HS-5 (cell line): ENCODE data around the gene SKIDA1.

Experiments used
- DNase-seq: peaks from one replicate; pipeline ENCODE4 v3.0.0-alpha.2; 2012; ENCODE audit warnings: low read depth

Gene SKIDA1

DNA sequence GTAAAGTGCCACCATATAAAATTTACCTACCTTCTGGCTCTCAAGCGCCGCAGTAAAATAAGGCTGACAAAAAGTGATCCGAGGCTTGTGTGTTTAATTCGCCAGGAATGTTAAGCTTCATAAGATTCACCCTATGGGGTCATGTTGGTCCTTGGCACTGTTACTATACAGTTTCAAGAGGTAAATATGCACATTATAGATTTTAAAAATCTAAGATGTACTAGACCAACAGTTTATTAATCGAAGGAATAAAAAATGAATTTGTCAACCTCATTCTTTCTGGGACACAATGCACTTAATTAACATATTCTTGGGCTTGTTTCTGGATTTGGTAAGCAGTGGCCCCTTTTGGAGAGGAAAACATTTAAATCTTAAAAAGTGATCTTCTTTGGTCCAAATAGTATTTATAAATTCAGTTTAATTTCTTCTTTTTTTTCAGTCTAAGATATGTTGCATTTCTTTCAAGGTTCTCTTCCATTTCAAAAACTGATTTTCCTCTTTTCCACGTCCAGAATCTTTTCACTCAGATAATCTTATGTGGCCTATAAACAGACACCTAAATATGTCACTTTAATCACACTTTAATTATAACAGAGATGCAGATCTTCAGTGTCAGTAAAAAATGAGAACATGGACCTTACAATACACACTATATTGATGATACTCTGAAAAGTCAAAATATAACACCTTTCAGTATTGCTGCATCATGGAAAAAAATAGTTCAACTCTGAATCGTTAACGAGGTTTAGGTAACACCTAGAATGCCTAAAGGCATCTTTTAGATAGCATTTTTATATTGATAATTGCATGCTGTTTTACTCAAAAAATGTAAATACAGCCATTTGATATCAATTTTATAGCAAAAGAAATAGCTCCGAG lies 3.8 kb upstream of the SKIDA1 start:
- no peak for DNase-seq

DNA sequence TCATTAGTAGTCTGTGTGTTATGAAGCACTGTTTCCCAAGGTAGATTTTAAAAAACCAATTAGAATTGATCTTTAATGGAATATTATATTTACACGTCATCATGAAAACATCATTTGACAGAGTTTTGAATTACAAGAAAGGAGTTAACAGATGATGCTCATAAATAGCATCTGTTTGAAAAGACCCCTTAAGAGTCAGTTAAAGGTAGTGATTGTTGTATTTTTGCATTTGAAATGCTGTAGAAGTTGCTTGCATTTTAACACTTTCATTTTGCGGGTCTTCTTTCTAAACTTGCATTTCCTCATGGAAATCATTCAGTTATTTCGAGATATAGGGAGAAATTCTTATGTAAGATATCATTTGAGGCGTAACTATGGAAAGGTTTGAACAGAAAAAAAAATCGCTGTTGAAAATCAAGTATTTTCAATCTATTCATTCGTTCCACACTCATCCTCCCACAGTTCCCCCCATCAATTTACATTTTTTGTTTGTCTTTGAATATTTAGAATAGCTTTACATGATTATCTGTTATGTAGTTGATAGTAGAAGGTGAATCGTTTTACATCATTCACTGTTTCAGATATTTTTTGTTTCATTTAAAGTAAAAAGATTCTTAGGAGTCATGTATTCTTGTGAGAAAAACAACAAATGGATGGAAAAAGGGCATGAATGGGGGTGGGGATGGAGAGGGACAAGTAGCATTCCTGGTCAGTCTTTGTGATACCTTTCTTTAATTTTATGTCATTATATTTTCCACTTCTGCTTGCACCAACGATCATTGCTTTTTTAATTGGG lies 3.0 kb upstream of the SKIDA1 start:
- DNase-seq: no peak

DNA sequence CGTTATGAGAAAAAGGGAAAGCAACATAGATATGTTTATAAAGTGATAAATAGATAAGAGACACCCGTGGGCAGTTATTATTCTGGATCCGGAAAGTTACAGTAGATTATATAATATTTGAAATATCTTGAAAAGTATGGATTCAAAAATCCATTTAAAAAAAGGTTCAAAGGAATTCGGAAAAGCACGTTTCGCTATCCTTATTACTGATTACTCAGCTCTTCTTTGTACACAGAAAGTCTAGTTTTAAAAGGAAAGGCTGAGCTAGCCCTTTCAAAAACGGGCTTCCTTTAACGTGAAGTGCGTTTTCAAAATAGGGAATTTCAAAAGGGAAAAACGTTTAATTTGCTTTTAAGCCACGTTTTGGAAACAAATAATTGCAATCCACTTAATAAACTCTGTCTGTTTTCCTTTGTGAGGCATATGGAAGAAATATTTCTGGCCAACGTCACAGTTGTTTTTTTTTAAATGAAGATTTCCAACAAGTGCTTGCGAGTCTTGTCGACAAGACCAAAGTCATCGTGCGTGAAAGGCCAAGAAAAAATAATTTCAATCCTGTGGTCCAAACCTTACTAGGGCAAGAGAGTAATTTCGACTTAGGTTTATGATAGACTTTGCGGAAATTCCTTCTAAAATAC lies 2.2 kb upstream of the SKIDA1 start:
- DNase-seq: no peak

DNA sequence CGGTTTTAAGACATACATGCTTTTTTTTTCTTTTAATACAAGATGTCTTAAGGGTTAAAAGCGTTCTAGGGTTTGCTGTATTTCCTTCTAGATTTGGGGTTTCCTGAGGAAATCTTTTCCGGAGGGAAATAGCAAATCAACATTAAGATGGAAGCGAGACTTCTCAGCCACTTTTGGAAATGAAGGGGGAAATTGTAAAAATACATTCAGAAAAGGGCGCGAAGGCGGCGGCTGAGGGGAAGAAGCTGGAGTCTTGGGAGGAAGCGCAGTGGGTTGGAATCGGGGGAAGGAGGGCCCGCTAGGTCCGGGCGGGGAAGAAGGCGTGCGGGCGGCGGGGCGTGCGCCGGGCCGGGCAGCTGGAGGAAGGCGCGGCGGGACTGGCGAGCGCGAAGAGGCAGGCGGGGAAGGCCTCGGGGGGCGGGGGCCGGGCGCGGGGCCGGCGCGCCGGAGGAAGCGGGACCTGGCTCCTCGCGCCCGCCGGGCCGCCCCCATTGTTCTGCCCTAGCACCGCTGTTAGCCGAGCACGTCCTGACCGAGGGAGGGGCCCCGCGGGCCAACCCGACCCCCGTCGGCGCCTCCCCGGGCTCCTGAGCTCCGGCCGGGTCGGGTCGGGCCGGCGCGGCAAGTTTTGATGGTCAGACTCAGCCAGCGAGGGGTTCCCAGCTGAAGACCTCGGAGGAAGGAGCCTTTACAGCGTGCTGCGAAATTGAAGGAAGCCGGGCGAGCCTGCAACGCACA lies 1.5 kb upstream of the SKIDA1 start:
- DNase-seq: no peak

DNA sequence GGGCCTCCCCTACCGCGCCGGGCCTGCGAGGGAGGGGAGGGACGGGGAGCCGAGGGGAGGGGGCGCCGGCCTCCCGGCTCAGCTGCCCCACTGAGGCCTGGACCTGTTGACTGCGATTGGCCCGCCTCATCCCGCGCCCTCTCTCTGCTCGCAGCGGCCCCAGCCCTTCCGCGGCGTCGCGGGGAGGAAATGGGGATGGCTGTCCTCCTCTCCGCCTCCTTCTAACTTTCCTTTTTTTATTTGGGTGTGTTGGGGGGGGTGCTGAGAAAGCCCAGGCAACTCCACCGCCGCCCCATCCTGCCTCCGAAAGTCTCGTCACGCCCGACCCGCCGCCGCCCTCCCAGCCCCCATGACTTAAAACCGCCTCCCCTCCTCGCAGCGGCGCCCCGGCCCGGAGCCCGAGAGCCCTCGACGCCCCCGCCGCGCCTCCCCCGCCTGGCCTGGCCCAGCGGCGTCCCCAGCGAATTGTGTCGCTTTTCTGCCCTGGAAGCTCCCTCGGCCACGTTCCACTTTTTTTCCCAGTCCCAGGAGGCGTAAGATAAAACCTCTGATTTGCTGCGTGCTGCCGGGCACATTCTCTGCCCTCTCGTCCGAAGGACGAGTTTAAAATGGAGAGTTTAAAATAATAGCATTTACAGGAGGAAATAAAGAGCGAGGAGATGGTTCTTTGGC lies 842 bp upstream of the SKIDA1 start:
- DNase-seq: no peak

DNA sequence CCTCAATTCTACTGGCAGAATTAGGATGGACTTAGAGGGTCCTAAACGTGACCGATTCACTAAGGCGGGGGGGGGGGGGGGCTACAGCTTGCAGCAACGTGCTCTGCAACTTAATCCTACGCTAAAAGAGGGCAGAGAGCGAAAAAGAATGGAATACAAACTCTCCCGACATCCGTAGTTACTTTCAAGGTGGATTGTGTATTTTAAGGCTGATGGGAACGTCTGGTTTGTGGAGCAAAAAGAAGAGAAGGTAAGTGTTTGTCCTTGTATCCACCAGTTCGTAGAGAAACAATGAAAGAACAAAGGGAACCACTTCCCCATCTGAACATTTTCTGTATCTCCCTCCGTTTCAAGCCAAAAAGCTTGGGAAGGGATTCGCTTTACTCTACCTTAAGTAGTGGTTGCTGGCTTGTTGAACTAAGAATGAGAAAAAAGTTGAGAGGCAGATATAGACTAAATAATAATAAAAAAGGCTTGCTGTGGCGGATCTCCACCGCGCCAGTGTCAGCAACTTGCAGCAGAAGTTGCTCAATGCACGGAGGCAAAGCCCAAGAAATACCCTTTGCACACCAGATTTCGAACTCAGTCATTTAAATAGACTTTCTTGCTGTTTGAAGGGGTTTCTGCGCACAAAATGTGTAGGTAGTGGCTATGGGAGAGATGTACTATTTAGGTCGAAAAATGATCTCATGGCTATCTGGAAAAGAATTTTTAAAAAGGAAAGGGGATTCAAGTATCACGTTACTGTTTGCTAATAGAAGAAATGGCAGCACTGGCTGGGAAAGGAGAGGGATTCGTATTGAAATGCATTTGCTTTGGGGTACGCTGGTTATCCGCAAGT lies 736 bp downstream of the SKIDA1 start:
- DNase-seq: no peak

DNA sequence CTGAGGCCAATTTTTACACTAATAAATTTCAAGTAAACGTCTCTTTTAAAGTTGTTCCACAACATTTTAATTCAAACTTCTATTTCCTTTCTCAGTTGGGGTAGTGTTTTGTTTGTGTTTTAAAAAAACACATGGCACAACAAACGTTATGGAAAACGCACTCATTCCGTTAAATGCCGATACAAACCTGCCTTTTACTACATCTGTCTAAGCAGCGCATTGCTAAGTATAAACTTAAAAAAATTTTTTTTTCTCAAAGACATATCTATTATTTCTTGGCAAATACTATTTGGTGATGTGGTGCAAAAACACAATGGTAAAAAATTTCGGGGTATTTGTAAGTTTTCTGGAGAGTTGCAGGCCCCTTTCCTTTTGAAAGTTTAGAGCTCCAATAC lies 1.4 kb downstream of the SKIDA1 start:
- DNase-seq: no peak

DNA sequence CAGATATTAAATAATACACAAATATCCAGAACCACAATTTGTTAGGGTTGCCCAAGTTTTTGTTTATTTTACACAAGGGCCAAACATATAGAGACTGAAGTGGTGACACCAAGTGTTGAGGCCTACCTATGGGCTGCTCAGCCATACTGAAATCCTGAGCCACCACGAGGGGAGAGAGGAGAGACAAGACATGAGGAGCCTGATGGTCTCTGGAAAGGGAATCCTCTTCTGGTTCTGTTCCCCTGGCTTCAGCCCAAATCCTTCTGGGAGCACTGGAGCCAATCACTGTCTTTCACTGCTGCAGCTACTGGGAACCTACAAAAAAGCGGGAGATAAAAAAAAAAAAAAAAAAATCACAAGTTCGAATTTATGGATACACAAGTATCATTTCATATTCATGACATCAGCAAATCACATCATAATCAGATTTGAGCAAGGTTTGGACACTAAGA lies 1.9 kb downstream of the SKIDA1 start:
- DNase-seq: no peak

DNA sequence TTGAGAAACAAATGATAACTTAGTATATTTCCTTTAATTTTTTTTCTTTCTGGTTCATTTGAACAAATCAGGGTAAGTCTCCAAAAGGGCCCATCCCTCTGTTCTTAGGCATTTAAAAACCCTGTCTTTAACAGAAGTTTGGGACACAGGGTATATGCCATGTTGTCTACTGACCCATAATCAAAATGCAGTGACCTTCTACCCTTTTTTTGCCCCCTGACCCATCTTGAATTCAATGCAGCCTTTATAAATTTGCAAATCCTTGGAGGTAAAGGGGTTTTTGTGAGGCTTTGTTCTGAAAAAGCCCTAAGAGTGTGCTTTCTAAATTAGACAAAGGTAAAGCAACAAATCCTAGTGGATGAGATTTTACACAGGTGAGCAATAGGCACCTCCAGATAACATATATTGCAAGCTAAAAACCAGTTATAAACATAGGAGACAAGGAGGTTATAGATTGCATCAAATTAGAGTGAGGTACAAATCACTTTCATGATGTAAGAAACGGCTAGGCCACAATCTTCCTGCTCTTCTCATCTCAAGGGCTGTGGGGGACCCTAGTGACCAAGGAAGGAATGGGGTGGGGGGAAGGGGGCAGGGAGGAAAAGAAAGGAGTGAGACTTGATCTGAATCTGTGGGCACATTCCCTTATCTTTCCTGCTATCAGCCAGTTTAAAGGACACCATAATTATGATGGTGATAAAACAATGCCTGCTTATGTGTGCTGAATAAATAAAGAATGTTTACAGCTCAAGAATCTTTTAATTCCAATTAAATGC lies 2.7 kb downstream of the SKIDA1 start:
- no peak for DNase-seq

DNA sequence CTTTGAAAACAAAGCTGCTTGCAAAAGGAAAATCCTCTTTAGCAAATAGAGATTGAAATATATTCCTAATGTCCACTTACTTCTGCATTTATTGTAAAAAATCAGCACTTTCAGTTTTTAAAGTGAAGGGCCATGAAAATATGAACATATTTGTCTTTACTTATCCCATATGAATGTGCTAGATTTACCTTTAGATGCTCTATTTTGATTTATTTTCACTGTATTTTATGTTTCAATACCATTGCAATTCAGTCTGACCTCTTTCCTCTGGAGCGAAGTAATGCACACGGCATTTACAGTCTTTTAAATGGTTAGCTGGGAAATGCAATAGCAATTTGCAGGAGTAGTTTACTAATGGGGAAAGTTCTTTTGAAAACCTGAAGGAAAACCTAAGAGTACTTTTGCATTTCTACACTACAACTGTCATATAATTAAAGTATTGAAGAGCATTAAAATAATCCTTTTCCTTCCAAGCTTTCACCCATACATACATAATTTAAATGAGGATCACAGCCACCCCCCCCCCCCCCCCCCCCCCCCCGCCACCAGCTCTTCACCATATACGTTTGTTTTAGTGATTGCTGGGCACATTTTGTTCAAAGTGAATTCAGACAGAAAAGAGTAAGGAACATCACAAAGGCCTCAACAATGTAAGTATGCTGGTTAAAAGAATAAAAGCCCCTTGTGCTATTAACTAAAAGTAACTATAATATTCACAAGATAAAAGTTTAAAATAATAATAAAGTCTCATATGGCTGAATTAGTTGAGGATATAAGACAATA lies 3.5 kb downstream of the SKIDA1 start:
- DNase-seq: no peak

DNA sequence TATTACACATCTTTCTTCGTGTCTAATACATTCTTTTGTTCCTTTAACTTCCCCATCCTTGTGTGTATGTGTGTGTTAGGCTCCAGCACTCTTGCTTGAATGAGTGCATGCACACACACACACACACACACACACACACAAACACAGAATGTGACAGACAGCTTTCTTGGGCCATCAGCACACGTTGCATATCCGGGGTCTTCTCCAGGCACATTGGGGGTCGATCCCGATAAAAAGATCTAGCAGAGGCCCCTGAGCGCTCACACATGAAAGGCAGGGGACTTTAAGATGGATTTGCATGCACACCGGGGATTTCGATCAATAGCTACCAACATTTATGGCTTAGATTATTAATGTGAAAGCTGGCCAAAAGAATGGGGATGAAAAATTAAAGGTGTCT lies 4.5 kb downstream of the SKIDA1 start:
- DNase-seq: no peak

DNA sequence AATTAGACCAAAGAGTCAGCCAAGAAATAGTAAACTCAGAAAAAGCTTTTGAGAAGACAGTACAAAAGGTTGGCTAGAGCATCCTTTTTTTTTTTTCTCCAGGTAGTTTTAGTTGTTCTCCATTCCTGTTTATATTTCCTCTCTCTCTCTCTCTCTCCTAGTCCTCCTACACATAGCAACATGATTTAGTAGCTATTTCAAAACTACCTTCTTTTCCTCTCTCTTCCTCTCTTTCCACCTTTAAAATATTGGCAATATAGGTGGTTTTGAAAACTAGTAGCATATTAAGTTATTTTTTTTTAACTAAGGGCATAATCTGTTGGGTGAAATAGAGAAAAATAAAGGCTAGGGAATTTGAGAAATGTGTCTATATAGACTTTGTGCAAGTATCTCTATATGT lies 5.0 kb downstream of the SKIDA1 start:
- no peak for DNase-seq

DNA sequence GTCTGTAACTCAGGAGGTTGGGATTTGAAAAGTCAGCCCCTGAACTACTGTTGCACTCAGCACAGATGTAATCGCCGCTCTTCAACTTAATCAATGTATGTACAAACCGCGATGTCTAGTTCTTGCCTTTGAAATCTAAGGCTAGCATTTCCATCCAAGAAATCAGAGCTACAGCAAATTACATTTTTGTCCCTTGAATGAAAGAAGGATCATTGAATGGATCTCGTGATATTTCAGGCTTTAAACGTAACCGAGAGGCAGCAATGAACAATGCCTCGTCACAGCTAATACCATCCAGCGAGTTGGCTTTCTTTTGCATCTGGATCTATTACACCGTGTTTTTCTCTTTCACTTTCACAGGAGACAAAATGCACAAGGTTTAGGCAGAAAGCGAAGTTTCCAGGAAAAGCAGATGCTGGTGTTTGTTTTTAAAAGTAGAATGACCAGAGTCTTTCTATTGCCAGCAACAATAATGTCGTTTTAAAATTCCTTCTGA lies 5.5 kb downstream of the SKIDA1 start:
- no peak for DNase-seq

DNA sequence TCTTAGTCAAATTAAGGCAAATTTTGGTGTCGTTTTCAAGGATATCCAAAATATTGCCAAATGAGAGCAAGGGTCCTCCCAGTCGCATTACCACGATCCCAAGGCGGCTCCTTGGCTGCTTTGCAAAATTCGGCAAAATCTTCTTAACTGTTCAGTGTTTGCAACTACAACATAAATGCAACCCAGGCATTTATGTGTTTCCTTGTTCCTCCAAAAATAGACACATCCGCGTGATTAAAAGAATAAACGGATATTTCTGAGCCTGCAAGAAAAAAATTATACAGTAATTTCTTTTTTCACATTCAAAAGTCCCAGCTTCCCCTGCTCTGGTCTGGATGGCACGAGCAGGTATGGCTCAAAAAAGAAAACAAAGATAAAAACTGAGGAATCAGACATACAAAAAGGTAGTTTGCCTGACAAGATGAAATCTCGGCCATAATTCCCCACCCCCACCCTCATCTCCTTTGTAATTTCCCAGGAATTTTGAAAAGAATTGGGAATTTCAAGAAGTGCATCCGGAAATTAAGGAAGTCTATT lies 6.0 kb downstream of the SKIDA1 start:
- no peak for DNase-seq

DNA sequence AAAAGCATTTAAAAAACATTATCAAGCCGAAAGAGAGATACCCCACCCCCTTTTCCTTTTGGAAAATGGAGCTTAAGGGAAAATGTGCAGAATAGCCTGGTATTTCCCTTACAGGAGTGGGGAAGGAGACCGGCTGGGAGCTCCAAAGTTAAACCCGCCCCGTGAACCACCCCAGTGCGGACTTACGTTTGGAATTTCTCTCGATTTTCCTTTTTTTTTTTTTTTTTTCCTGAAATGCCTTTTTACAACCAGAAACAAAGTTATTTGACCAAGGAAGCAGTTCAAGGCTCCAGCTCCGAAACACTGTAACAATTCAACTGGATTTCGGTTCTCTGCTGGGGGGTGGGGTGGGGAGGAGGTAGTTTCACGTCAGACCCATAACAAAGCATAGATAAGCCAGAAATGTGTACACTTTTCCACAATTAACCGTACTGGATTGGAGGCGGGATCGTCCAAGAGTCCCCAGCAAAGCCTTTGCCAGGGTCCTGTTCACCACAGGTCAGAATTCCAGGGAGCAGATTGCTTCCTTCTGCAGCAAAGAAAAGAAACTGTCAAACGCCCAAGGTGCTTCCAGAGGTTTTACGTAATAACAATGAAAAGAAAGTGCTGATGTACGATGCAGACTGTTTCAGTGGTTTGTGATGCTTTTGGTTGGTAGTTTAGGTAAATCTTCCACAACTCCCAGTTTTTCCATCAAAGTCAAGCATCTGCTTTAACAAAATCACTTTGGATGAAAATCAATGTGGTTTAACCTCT lies 6.7 kb downstream of the SKIDA1 start:
- no peak for DNase-seq

DNA sequence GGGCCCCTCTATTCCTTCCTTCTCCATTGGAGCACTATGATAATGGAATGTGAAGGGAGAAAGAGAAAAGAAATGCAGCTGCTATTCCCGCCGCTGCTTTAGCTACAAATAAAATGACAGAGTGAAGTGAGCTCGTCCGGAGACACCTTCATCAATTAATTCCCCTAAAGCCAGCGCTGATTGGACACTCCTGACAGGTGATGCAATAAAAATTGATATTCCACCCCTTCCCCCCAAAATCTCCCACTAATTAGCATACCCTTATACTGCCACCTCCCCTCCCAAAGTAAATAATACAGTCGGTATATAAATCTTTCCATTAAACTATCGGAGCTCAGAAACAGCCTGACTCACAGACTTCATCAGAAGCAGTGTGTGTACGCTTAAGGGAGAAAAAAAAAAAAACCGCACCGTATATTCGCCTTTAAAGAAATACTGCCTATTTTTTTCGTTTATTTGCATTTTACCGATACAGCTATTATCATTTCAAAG lies 7.3 kb downstream of the SKIDA1 start:
- DNase-seq: no peak
